Adrenal gland (tissue), 12 donors: ENCODE measurements around the gene FNIP2. TPM values are rescaled to one million over a fixed set of nuclear protein-coding genes. Genes with fewer than 3 reads are reported as not detected.

ENCODE experiments used
- DNase-seq, 7 donors: peaks; one replicate each; pipeline ENCODE4 v3.0.0-alpha.2; 2019 to 2020
- H3K27ac ChIP-seq, 5 donors: fragments of 200-600 bp; sonication (generic) in 4 of 5; 1 replicate in 3 of 5; 2 replicates in 2 of 5; pipeline versions ENCODE4 v1.5.1 to v1.8.0; 2016 to 2020; ENCODE audit warnings: mild to moderate bottlenecking in 1 of 5
- H3K27me3 ChIP-seq: fragments of 200-600 bp; 2 replicates; pipeline ENCODE4 v1.8.0; 2021
- H3K36me3 ChIP-seq, 2 donors: fragments of 200-600 bp; replicated peaks in 1 of 2; 1 replicate in 1 of 2; 2 replicates in 1 of 2; pipeline versions ENCODE4 v1.5.1 to v1.8.0; 2018 to 2022
- H3K4me1 ChIP-seq, 2 donors: fragments of 200-600 bp; replicated peaks in 1 of 2; 1 replicate in 1 of 2; 2 replicates in 1 of 2; pipeline versions ENCODE4 v1.5.1 to v1.8.0; 2018 to 2021
- H3K4me3 ChIP-seq, 4 donors: fragments of 200-600 bp; sonication (generic) in 3 of 4; one replicate each; pipeline ENCODE4 v1.5.1; 2016 to 2018
- H3K9me3 ChIP-seq, 3 donors: fragments of 200-600 bp; sonication (generic) in 1 of 3; replicated peaks in 1 of 3; 1 replicate in 2 of 3; 2 replicates in 1 of 3; pipeline versions ENCODE4 v1.5.1 to v1.8.0; 2016 to 2021
- CTCF ChIP-seq, 6 experiments: fragments of 450-650 bp in 4 of 6; fragments of 200-600 bp in 2 of 6; sonication (generic) in 1 of 6; IDR thresholded peaks; 1 replicate in 5 of 6; 2 replicates in 1 of 6; pipeline versions ENCODE4 v1.5.1 to v1.8.0; 2016 to 2021; ENCODE audit warnings: antibody characterized with exemption in 6 of 6, mild to moderate bottlenecking in 2 of 6, moderate library complexity in 1 of 6
- POLR2A ChIP-seq, 2 donors: fragments of 450-650 bp; IDR thresholded peaks; one replicate each; pipeline ENCODE4 v1.6.1; 2017; ENCODE audit warnings: antibody characterized with exemption in 2 of 2, mild to moderate bottlenecking in 2 of 2, moderate library complexity in 1 of 2
- WGBS, 4 donors: extraction: QIAGEN DNeasy Blood & Tissue Kit in 2 of 4; methylation state at CpG; one replicate each; pipeline versions ENCODE4 v1.1.5 to v1.1.7; 2013 to 2017; 5-methylcytosine and 5-hydroxymethylcytosine counted together
- intact Hi-C, 2 donors: fragments of 100-400 bp; cut with DNase I; formaldehyde crosslinking; loops; one replicate each; pipeline versions ENCODE4 v1.14.1 to v1.15.0; 2022 to 2023
- polyA plus RNA-seq, 3 donors: library from polyadenylated mRNA; stranded (reverse); fragments of 200-250 nt in 2 of 3; fragments of 350-450 nt in 1 of 3; fragmentation: Illumina TruSeq in 1 of 3; extraction: RNeasy Lipid Tissue Mini Kit (QIAGEN cat#74804) in 1 of 3; gene quantifications; one replicate each; pipeline ENCODE4 v1.2.3, GENCODE V29; 2013 to 2014
- total RNA-seq, 9 donors: library from RNA; depleted of rRNA in 4 of 9; stranded (reverse); fragments of >200 nt in 4 of 9; fragments of 120-200 nt in 1 of 9; fragmentation: NEBNext Ultra II Directional in 1 of 9; extraction: Animal tissue kit (Norgen Biotek cat#: 25700) in 1 of 9; gene quantifications; one replicate each; pipeline versions ENCODE4 v1.1.0 to v1.2.4, GENCODE V29; 2013 to 2023
- donor health status: healthy with polysubstance abuse.
- donor health status: Bipolar disorder and iron deficiency.
- donor health status: DM: yes; HTN: yes; CAD: no.
- donor health status: DM: no; HTN: no; CAD: no.
- donor health status: DM: no; HTN: no; CAD: no.
- donor health status: DM: yes; HTN: yes; CAD: no.

FNIP2 gene
- total and polyA plus RNA-seq, 12 donors, result 3.5 to 39.4 (median 27.1) TPM

GRCh38 chr4:158865520-158866177 lies 96.8 kb downstream of the FNIP2 start:
- 79 to 87% (median 82%) methylated on average over 5 of the region's 5 CpGs for WGBS, 4 donors
- Histone ChIP-seq H3K4me3 (no peak overlapping the region), H3K9me3 (no peaks in the 10 kb centered on the region), H3K27ac (no peak overlapping the region), H3K4me1 (no peaks in the 10 kb centered on the region), H3K36me3 (peaks cover 0 to 34% of the 10 kb centered on the region in 2 donors), H3K27me3 (no peaks in the 10 kb centered on the region)
- intact Hi-C loops, result no loop called here
- DNase-seq, result no peak
- TF ChIP-seq POLR2A (IDR thresholded peaks at IDR 0.05), result no peak
- no peak for TF ChIP-seq CTCF (IDR thresholded peaks at IDR 0.05)

DNA sequence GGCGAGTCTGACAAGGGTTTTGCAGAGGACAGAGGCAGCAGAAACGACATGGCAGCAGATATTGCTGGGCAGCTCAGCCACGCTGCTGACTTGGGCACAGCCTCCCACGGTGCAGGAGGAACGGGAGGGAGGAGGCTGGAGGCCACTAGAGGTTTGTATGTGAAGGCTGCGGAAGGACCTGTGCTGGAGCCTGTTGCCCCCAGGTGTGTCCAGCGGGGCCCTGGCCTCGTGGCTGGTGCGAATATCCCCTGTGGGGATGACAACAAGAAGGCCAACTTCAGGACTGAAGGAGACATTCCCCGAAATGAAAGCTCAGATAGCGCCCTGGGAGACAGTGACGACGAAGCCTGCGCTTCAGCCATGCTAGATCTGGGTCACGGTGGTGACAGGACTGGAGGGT lies 100.2 kb downstream of the FNIP2 start:
- no peak overlapping the region for H3K4me3 ChIP-seq
- TF ChIP-seq CTCF (IDR thresholded peaks at IDR 0.05) (no peak), POLR2A (IDR thresholded peaks at IDR 0.05) (no peak)
- H3K36me3 ChIP-seq, result peaks cover 0 to 12% of the 10 kb centered on the region in 2 donors
- no peak for DNase-seq
- intact Hi-C loops, result no loop called here
- WGBS, 4 donors, result 96 to 97% (median 96%) methylated on average over 5 to 15 of the region's 15 CpGs
- H3K27ac ChIP-seq, result no peak overlapping the region
- peaks cover 0 to 8% of the 10 kb centered on the region in 2 donors for H3K4me1 ChIP-seq
- H3K9me3 ChIP-seq, result no peaks in the 10 kb centered on the region
- no peaks in the 10 kb centered on the region for H3K27me3 ChIP-seq

GRCh38 chr4:158869761-158870160 lies 100.9 kb downstream of the FNIP2 start:
- H3K36me3 ChIP-seq, result peaks cover 0 to 12% of the 10 kb centered on the region in 2 donors
- no peaks in the 10 kb centered on the region for H3K9me3 ChIP-seq
- 94 to 96% (median 96%) methylated on average over 7 of the region's 7 CpGs for WGBS, 4 donors
- peaks cover 0 to 8% of the 10 kb centered on the region in 2 donors for H3K4me1 ChIP-seq
- DNase-seq, result no peak
- H3K4me3 ChIP-seq, result no peak overlapping the region
- intact Hi-C loops, result no loop called here
- no peak overlapping the region for H3K27ac ChIP-seq
- H3K27me3 ChIP-seq, result no peaks in the 10 kb centered on the region
- no peak for TF ChIP-seq CTCF (IDR thresholded peaks at IDR 0.05)
- no peak for TF ChIP-seq POLR2A (IDR thresholded peaks at IDR 0.05)

- Histone ChIP-seq H3K4me1 (peaks cover 0 to 8% of the 10 kb centered on the region in 2 donors), H3K9me3 (no peaks in the 10 kb centered on the region), H3K27me3 (no peaks in the 10 kb centered on the region), H3K36me3 (peaks cover 0 to 12% of the 10 kb centered on the region in 2 donors), H3K4me3 (no peak overlapping the region), H3K27ac (peak overlapping the region in 1 of 5 donors; percentile 23)
- WGBS, 4 donors, result 75 to 85% (median 80%) methylated on average over 4 of the region's 4 CpGs
- TF ChIP-seq CTCF (IDR thresholded peaks at IDR 0.05), result no peak
- no peak for TF ChIP-seq POLR2A (IDR thresholded peaks at IDR 0.05)
- DNase-seq, result no peak
- intact Hi-C loops, result no loop called here
These were observed 101.4 kb downstream of the FNIP2 start for GRCh38 chr4:158870282-158870625.
